SKM-1 (cell line): Measurements from ENCODE around the gene GALK1.
A peak's percentile ranks its signal among the peaks of the same experiment; 100 is the strongest.
"Not testable (repeated sequence)": the region's sequence is repeated elsewhere in the genome, so short reads cannot be mapped to it uniquely, and the experiment has no call there.

ENCODE experiments used
- DNase-seq: peaks from one replicate; lab custom pipeline; 2025; ENCODE audit not compliant: unreplicated experiment; lab: John Stamatoyannopoulos, UW

The GALK1 gene

GRCh38 chr17:75784473-75785015 is 19.6 kb upstream of the GALK1 start, which contains the start of gene UNK:
Gene UNK (plus strand): TSS chr17:75784806. CDS start chr17:75784881, 75 bp downstream.
- peak; percentile 95 for DNase-seq

- no peak for DNase-seq
Measured at GRCh38 chr17:75783803-75784472, 18.9 kb upstream of the GALK1 start.

GRCh38 chr17:75783069-75783783 is 18.2 kb upstream of the GALK1 start:
- peak; percentile 83 for DNase-seq

GRCh38 chr17:75779987-75780889 is 15.2 kb upstream of the GALK1 start:
- no peak for DNase-seq

GRCh38 chr17:75779250-75779986 is 14.4 kb upstream of the GALK1 start:
- peak; percentile 98 for DNase-seq

- no peak for DNase-seq
Measured at GRCh38 chr17:75778861-75779249, 13.9 kb upstream of the GALK1 start.

- DNase-seq = not testable (repeated sequence)
Measured at GRCh38 chr17:75778066-75778860, 13.3 kb upstream of the GALK1 start.

- DNase-seq = no peak
Measured at GRCh38 chr17:75777296-75777922, 12.4 kb upstream of the GALK1 start.

- DNase-seq = no peak
Measured at GRCh38 chr17:75776386-75777295, 11.6 kb upstream of the GALK1 start.

GRCh38 chr17:75774991-75775668 is 10.1 kb upstream of the GALK1 start:
- no peak for DNase-seq

GRCh38 chr17:75774471-75774990 is 9.5 kb upstream of the GALK1 start:
- no peak for DNase-seq

- no peak for DNase-seq
Measured at GRCh38 chr17:75773808-75774470, 8.9 kb upstream of the GALK1 start.

GRCh38 chr17:75773121-75773807 is 8.3 kb upstream of the GALK1 start:
- no peak for DNase-seq

GRCh38 chr17:75771334-75772281 is 6.6 kb upstream of the GALK1 start:
- no peak for DNase-seq

GRCh38 chr17:75769536-75769935 is 4.5 kb upstream of the GALK1 start:
- DNase-seq = no peak
